BLaER1 (cell line): ENCODE measurements around the gene ZNF335.
A peak's percentile ranks its signal among the peaks of the same experiment; 100 is the strongest.

Source experiments
- H3K27ac ChIP-seq: shearing (Covaris generic); formaldehyde crosslinking; 2 replicates; pipeline ENCODE4 v1.8.1; 2022
- H3K27me3 ChIP-seq: shearing (Covaris generic); formaldehyde crosslinking; 2 replicates; pipeline ENCODE4 v1.8.1; 2022
- H3K36me3 ChIP-seq: shearing (Covaris generic); formaldehyde crosslinking; 2 replicates; pipeline ENCODE4 v1.8.1; 2022
- H3K4me1 ChIP-seq: shearing (Covaris generic); formaldehyde crosslinking; 2 replicates; pipeline ENCODE4 v1.8.1; 2022
- H3K4me2 ChIP-seq: shearing (Covaris generic); formaldehyde crosslinking; 2 replicates; pipeline ENCODE4 v1.8.1; 2022
- H3K4me3 ChIP-seq: shearing (Covaris generic); formaldehyde crosslinking; 2 replicates; pipeline ENCODE4 v1.8.1; 2022
- H3K9ac ChIP-seq: shearing (Covaris generic); formaldehyde crosslinking; 2 replicates; pipeline ENCODE4 v1.8.1; 2022
- H3K9me3 ChIP-seq: shearing (Covaris generic); formaldehyde crosslinking; 2 replicates; pipeline ENCODE4 v1.8.1; 2022
- H4K20me1 ChIP-seq: shearing (Covaris generic); formaldehyde crosslinking; 2 replicates; pipeline ENCODE4 v1.8.1; 2022
- Cebpa-rat ChIP-seq: shearing (Covaris generic); IDR thresholded peaks from 2 replicates; pipeline ENCODE4 v1.8.1; 2022

The ZNF335 gene

DNA sequence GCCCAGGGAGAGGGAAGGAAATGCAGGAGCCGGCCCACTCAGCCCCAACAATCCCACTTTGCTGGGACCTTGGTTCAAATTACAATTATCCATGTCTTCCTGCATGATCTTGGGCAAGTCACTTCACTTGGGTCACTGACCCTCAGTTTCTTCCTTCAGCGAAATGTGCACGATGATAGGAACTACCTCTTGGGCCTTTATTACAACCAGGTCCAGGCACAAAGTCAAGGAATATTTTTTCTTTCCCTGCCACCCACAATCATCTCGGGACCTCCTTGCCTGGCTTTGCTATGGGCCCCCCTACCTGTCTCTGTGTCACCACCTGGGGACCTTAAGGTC is 59.7 kb downstream of the ZNF335 start:
- Histone ChIP-seq H3K4me2 (peak overlapping the region; percentile 97), H3K9ac (peak overlapping the region; percentile 64), H3K27ac (no peak overlapping the region)

DNA sequence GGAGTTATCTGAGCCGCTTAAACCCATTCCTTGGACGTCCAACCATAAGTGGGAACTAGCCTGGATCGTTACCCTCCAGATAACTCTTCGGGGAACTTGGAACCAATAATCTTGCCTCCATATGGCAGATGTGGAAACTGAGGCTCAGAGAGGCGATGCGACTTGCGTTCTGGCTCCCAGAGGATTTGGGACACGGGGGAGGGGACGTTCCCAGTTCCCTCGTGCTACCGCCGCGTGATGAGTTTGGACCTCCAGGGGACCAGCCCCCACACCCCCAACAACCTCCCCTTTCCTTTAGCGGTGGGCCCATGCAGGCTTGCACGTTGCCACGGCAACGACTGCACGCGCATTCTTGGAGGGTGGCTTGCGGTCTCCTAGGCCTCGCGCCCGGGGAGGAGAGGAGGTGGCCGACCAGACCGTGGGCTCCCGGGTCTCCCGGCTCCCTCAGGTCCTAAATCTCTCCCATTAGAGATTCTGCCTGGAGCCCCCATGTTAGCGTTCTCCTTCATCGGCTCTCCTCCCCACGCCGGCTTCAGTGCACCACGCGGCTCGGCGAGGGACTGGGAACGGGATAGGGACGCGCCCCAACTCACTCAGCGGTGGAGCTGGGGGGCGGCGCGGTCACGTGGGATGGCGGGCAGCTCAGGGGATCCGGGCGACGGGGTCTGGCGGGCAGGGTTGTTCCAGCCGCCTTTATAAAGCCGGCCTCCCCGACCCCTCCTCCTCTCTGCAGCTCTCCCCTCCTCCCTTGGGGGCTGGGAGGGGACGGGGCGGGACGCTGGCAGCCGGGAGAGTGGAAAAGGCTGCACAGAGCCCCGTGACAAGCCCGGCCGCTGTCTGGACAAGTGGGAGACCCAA is 60.3 kb downstream of the ZNF335 start, which contains the start of gene PLTP:
Gene PLTP, minus strand, starts transcription at position 670 of the 858 bp plus-strand sequence. CDS start 703 bp downstream, outside the sequence.
- Histone ChIP-seq H3K9me3 (no peaks in the 10 kb centered on the region), H3K4me1 (peaks cover 33% of the 10 kb centered on the region), H4K20me1 (no peaks in the 10 kb centered on the region), H3K4me3 (peak within 1 kb of the TSS; percentile 67), H3K27ac (peak within 1 kb of the TSS; percentile 11; the same call in 1 of the 2 replicates), H3K4me2 (peak within 1 kb of the TSS; percentile 97), H3K36me3 (no peaks in the 10 kb centered on the region; the same call in 1 of the 2 replicates), H3K9ac (peak within 1 kb of the TSS; percentile 64), H3K27me3 (peaks cover 25% of the 10 kb centered on the region)
- no peak for TF ChIP-seq Cebpa-rat

More for the DNA sequence above, 59.7 kb downstream of the ZNF335 start:
- H3K9me3 ChIP-seq = no peaks in the 10 kb centered on the region
- peaks cover 33% of the 10 kb centered on the region for H3K4me1 ChIP-seq
- no peaks in the 10 kb centered on the region; the same call in 1 of the 2 replicates for H3K36me3 ChIP-seq
- no peak for TF ChIP-seq Cebpa-rat
- H4K20me1 ChIP-seq = no peaks in the 10 kb centered on the region
- peaks cover 25% of the 10 kb centered on the region for H3K27me3 ChIP-seq
- H3K4me3 ChIP-seq = peak overlapping the region; percentile 67

DNA sequence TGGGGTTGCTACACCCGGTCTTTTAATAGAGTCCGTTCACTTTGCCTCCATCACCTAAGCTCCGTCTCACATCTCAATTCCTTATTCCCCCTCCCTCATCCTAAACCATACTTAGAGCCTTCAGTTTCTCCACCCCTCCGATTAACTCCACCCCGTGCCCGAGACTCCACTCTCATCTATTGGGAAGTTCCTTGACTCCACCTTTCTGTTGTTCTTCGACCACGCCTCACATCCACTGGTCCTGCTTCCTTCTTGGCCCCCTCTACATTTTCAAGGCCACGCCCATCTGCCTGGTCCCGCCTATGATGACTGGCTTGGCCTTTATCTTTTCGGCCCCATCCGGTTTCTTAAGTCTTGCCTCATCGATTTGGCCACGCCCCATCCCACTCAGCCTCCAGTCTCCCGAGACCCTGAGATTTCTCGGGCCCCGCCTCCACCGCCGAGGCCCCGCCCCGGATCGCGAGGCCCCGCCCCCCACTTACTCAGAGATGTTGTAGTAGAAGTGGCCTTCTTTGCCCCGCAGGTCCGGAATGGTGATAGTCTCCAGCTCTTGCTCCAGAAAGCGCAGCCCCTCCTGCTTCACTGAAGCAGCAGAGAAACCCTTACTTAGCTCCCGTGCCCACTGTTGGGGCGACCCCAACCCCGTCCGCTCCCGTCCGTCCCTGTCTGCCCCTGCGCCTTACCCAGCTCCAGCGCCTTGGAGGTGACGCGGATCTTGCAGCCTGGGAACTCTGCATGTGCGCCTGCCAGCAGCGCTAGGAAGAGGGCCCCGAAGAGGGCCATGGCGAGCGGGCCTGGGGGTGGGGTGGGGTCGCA is 61.1 kb downstream of the ZNF335 start:
- Histone ChIP-seq H3K36me3 (no peaks in the 10 kb centered on the region; the same call in 1 of the 2 replicates), H3K4me2 (peak overlapping the region; percentile 97), H3K4me1 (peaks cover 33% of the 10 kb centered on the region), H3K27ac (peak overlapping the region; percentile 38; the same call in 1 of the 2 replicates), H3K9me3 (no peaks in the 10 kb centered on the region), H3K9ac (0 out of 2 replicates have a peak overlapping the region, but pooled peaks have one; percentile 16), H4K20me1 (no peaks in the 10 kb centered on the region), H3K27me3 (peaks cover 25% of the 10 kb centered on the region), H3K4me3 (peak overlapping the region; percentile 67)
- TF ChIP-seq Cebpa-rat = peak; percentile 92

DNA sequence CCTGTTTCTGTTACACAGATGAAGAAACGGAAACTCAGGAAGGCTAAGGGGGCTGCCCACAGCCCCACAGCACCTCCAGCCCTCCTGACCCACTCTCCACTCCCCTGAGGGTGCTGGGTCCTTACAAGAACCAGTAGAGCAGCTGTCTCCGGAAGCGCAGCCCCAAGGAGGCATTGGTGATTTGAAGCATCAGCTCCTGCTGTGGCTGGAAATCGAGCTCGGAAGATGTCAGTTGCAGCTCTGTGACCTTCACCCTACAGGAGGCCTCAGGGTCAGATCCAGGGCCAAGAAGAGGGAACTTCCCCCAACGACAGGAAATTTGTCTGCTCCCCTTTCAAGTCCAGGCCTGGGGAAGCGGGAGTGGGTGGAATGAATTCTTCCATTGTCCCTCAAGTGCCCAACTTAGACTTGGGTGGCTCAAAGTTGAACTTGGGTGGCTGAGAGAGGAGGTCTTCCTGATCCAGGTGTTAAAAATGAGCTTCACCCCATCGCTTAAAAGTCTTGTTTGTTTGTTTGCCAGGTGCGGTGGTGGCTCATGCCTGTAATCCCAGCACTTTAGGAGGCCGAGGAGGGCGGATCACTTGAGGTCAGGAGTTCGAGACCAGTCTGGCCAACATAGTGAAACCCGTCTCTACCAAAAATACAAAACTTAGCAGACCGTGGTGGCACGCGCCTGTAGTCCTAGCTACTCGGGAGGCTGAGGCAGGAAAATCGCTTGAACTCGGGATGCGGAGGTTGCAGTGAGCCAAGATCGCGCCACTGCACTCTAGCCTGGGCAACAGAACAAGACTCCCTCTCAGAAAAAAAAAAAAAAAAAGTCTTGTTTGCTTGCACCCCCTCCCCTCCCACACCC is 62.0 kb downstream of the ZNF335 start:
- Histone ChIP-seq H3K4me1 (peaks cover 35% of the 10 kb centered on the region), H3K4me2 (peak overlapping the region; percentile 72), H3K4me3 (peak overlapping the region; percentile 67), H4K20me1 (no peaks in the 10 kb centered on the region), H3K27ac (0 out of 2 replicates have a peak overlapping the region, but pooled peaks have one; percentile 38), H3K36me3 (no peaks in the 10 kb centered on the region; the same call in 1 of the 2 replicates), H3K9me3 (no peaks in the 10 kb centered on the region), H3K9ac (no peak overlapping the region), H3K27me3 (peaks cover 25% of the 10 kb centered on the region)
- no peak for TF ChIP-seq Cebpa-rat

DNA sequence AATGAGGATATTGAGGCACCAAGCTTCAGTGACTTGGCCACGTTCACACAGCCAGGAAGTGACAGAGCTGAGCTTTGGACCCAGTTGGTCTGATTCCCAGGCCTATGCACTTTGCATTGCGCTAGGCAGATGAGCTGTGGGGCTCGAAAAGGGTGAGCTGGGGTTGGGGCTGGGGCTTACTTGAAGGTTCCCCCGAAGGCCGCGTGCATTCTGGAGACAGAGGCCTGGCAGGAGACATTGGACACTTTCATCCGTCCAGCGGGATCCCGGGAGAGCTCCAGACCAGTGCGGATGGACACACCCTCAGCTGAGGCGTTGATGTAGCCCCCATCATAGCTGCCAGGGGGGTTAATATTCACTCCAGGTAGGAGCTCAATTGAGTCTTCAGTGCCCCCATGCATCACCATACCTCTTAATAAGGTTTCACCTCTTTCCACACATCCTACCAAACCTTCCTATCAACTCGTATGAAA is 62.6 kb downstream of the ZNF335 start:
- Histone ChIP-seq H3K36me3 (no peaks in the 10 kb centered on the region; the same call in 1 of the 2 replicates), H3K27ac (0 out of 2 replicates have a peak overlapping the region, but pooled peaks have one; percentile 38), H3K9ac (no peak overlapping the region), H3K9me3 (no peaks in the 10 kb centered on the region), H4K20me1 (no peaks in the 10 kb centered on the region), H3K4me3 (no peak overlapping the region), H3K4me1 (peaks cover 41% of the 10 kb centered on the region), H3K4me2 (peak overlapping the region; percentile 72), H3K27me3 (peaks cover 25% of the 10 kb centered on the region)
- TF ChIP-seq Cebpa-rat = no peak

DNA sequence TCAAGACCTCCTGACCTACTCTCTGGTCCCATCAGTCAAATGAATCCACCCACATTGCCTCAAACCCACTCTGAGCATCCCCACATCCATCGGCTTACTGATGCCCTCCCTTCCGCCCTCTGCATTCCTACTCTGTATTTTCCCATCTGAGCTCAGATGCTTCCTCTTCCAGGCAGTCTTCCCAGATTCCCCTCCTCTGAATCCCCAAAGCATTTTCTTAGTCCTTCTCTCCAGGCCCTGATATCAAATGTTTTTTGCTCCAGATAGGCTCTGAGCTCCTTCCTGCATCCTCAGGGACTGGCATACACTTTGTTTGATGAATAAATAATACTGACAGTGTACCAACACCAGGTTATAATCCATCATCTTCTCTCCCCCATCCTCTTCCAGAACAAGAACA is 63.9 kb downstream of the ZNF335 start:
- H3K36me3 ChIP-seq = no peaks in the 10 kb centered on the region; the same call in 1 of the 2 replicates
- no peak overlapping the region for H3K9ac ChIP-seq
- H3K9me3 ChIP-seq = no peaks in the 10 kb centered on the region
- no peak overlapping the region for H3K27ac ChIP-seq
- no peak overlapping the region for H3K4me3 ChIP-seq
- no peak overlapping the region for H3K4me2 ChIP-seq
- TF ChIP-seq Cebpa-rat = no peak
- no peaks in the 10 kb centered on the region for H4K20me1 ChIP-seq
- H3K4me1 ChIP-seq = peaks cover 54% of the 10 kb centered on the region
- peaks cover 19% of the 10 kb centered on the region for H3K27me3 ChIP-seq

DNA sequence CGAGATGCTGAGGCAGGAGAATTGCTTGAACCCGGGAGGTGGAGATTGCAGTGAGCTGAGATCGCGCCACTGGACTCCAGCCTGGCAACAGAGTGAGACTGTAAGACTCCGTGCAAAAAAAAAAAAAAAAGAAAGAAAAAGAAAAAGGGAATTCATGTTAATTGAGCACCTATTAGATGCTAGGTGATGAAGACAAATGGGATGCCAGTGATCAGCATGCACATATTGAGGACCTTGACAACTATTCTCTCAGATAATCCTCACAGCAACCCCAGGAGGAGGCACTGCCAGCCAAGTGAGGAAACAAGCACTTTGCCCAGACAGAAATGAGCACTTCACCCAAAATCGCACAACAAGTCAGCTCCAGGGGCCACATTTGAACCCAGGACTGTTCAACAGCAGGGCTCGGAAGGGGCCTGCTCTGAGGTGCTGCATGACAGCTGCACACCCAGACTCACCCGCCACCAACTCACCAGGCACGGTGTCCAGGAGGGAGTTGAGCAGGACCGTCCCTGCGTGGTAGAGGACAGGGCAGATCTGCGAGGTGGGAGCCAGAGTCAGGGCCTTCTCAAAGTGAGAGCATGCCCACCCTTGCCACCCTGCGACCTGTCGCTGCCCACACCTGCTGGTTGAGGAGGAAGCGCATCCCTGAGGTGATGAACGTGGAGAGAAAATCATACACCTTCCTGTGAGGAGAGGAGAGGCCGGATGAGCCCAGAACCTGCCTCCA is 64.6 kb downstream of the ZNF335 start:
- Histone ChIP-seq H3K27ac (no peak overlapping the region), H3K36me3 (no peaks in the 10 kb centered on the region; the same call in 1 of the 2 replicates), H3K4me3 (no peak overlapping the region), H3K4me1 (peaks cover 57% of the 10 kb centered on the region), H4K20me1 (0 out of 2 replicates have a peak, but pooled peaks cover under 1% of the 10 kb centered on the region), H3K27me3 (peaks cover 15% of the 10 kb centered on the region), H3K9me3 (no peaks in the 10 kb centered on the region), H3K4me2 (no peak overlapping the region), H3K9ac (no peak overlapping the region)
- no peak for TF ChIP-seq Cebpa-rat

DNA sequence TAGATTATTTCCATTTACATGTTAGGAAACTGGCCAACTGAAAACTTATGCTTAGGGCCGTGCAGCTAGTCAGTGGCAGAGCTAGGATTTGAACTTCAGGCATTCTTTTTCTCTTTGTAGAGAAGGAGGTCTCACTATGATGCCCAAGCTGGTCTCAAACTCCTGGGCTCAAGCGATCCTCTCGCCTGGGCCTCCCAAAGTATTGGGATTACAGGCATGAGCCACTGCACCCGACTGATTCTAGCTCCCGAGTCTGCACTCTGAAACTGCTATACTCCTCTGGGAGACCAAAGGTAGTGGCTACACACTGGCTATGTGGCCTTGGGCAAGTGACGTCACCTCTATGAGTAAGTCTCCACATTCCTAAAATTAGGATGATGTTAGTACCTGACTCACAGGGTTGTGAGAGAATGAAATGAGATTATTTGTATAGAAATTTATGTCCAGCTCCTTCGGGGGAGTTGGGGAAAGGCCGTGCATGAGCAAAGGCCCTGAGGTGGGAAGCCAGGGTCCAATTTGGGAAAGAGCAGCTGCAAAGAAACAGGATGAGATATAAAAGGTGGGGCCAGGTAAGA is 66.4 kb downstream of the ZNF335 start:
- Histone ChIP-seq H3K27ac (no peak overlapping the region), H3K4me2 (no peak overlapping the region), H3K36me3 (peaks cover 6% of the 10 kb centered on the region), H3K4me3 (no peak overlapping the region), H3K4me1 (peaks cover 57% of the 10 kb centered on the region), H3K9ac (no peak overlapping the region), H3K27me3 (no peaks in the 10 kb centered on the region), H4K20me1 (0 out of 2 replicates have a peak, but pooled peaks cover 5% of the 10 kb centered on the region), H3K9me3 (no peaks in the 10 kb centered on the region)
- TF ChIP-seq Cebpa-rat = no peak
